Measurements from ENCODE around the gene TMEM139. TPM values are rescaled to one million over a fixed set of nuclear protein-coding genes. Genes with fewer than 3 reads are reported as not detected.

The TMEM139 gene
- total RNA-seq, 2 donors from 2014 or later, result 1.6 to 2.3 TPM

GRCh38 chr7:143295870-143296269 lies 11.1 kb downstream of the TMEM139 start:
- no peak for DNase-seq
- H3K9me3 ChIP-seq (ENCODE audit: control insufficient read depth, low read length), result no peaks in the 10 kb centered on the region
- no peak overlapping the region for H3K9ac ChIP-seq (ENCODE audit: extremely low read depth, low read length, poor library complexity, severe bottlenecking)
- no peaks in the 10 kb centered on the region for H3K27me3 Mint-ChIP-seq (ENCODE audit: insufficient read depth)
- no peaks in the 10 kb centered on the region for H3K9me3 Mint-ChIP-seq
- no peaks in the 10 kb centered on the region for H3K4me1 Mint-ChIP-seq
- H3K27ac Mint-ChIP-seq, result no peak overlapping the region
- H3K36me3 Mint-ChIP-seq (ENCODE audit: low read depth), result peaks cover 88% of the 10 kb centered on the region
- TF ChIP-seq CTCF (conservative IDR thresholded peaks at IDR 0.05), result no peak
- no peaks in the 10 kb centered on the region for H3K27me3 ChIP-seq (ENCODE audit: control insufficient read depth, insufficient read depth, low read length, poor library complexity, severe bottlenecking)
- no peak overlapping the region for H3K27ac ChIP-seq (ENCODE audit: low read depth, low read length)
- no peak overlapping the region for H3K4me3 Mint-ChIP-seq
- H3K4me1 ChIP-seq (ENCODE audit: control insufficient read depth, insufficient read depth, low read length), result no peaks in the 10 kb centered on the region
- H3K36me3 ChIP-seq (ENCODE audit: control insufficient read depth, insufficient read depth, low read length), result peaks cover 97% of the 10 kb centered on the region
- H3K4me3 ChIP-seq (ENCODE audit: low read length), result no peak overlapping the region

GRCh38 chr7:143296686-143297085 lies 11.9 kb downstream of the TMEM139 start:
- Mint-ChIP-seq H3K4me1 (no peaks in the 10 kb centered on the region), H3K27me3 (ENCODE audit: insufficient read depth) (no peaks in the 10 kb centered on the region), H3K36me3 (ENCODE audit: low read depth) (peaks cover 87% of the 10 kb centered on the region), H3K4me3 (no peak overlapping the region), H3K27ac (no peak overlapping the region), H3K9me3 (no peaks in the 10 kb centered on the region)
- Histone ChIP-seq H3K27me3 (ENCODE audit: control insufficient read depth, insufficient read depth, low read length, poor library complexity, severe bottlenecking) (no peaks in the 10 kb centered on the region), H3K27ac (ENCODE audit: low read depth, low read length) (no peak overlapping the region), H3K9ac (ENCODE audit: extremely low read depth, low read length, poor library complexity, severe bottlenecking) (no peak overlapping the region), H3K9me3 (ENCODE audit: control insufficient read depth, low read length) (no peaks in the 10 kb centered on the region), H3K4me1 (ENCODE audit: control insufficient read depth, insufficient read depth, low read length) (no peaks in the 10 kb centered on the region), H3K36me3 (ENCODE audit: control insufficient read depth, insufficient read depth, low read length) (peaks cover 98% of the 10 kb centered on the region), H3K4me3 (ENCODE audit: low read length) (no peak overlapping the region)
- no peak for DNase-seq
- no peak for TF ChIP-seq CTCF (conservative IDR thresholded peaks at IDR 0.05)
- WGBS, 2 experiments (ENCODE audit: insufficient coverage in 1 of 2, insufficient read length in 1 of 2), result 87 to 100% methylated on average over 1 to 2 of the region's 2 CpGs

GRCh38 chr7:143299346-143299745 lies 14.6 kb downstream of the TMEM139 start:
- 85 to 94% methylated on average over 2 of the region's 2 CpGs for WGBS, 2 experiments (ENCODE audit: insufficient coverage in 1 of 2, insufficient read length in 1 of 2)
- peaks cover 95% of the 10 kb centered on the region for H3K36me3 ChIP-seq (ENCODE audit: control insufficient read depth, insufficient read depth, low read length)

More at GRCh38 chr7:143299346-143299745, 14.6 kb downstream of the TMEM139 start:
- Histone ChIP-seq H3K4me1 (ENCODE audit: control insufficient read depth, insufficient read depth, low read length) (no peaks in the 10 kb centered on the region), H3K27me3 (ENCODE audit: control insufficient read depth, insufficient read depth, low read length, poor library complexity, severe bottlenecking) (no peaks in the 10 kb centered on the region), H3K27ac (ENCODE audit: low read depth, low read length) (no peak overlapping the region), H3K4me3 (ENCODE audit: low read length) (no peak overlapping the region), H3K9me3 (ENCODE audit: control insufficient read depth, low read length) (no peaks in the 10 kb centered on the region), H3K9ac (ENCODE audit: extremely low read depth, low read length, poor library complexity, severe bottlenecking) (no peak overlapping the region)
- no peaks in the 10 kb centered on the region for H3K9me3 Mint-ChIP-seq
- H3K36me3 Mint-ChIP-seq (ENCODE audit: low read depth), result peaks cover 87% of the 10 kb centered on the region
- H3K4me1 Mint-ChIP-seq, result no peaks in the 10 kb centered on the region
- TF ChIP-seq CTCF (conservative IDR thresholded peaks at IDR 0.05), result no peak
- no peak overlapping the region for H3K4me3 Mint-ChIP-seq
- H3K27ac Mint-ChIP-seq, result no peak overlapping the region
- H3K27me3 Mint-ChIP-seq (ENCODE audit: insufficient read depth), result no peaks in the 10 kb centered on the region
- DNase-seq, result no peak

All from endodermal cell (in vitro differentiated cells).